Osteoblast (primary cell): ENCODE data around the gene GAB2. TPM values are rescaled to one million over a fixed set of nuclear protein-coding genes. Genes with fewer than 3 reads are reported as not detected.

Source experiments
- DNase-seq: peaks from one replicate; pipeline ENCODE4 v3.0.0; 2011; ENCODE audit warnings: low spot score, mixed read lengths; ENCODE audit not compliant: insufficient read length; ENCODE audit errors: missing footprints
- H2AFZ ChIP-seq: 2 replicates; pipeline ENCODE4 v1.6.0; 2011; ENCODE audit warnings: mild to moderate bottlenecking, low read length
- H3K27ac ChIP-seq: 2 replicates; pipeline ENCODE4 v1.5.1; 2011; ENCODE audit warnings: mild to moderate bottlenecking, low read depth, low read length, moderate library complexity
- H3K27me3 ChIP-seq: 2 replicates; pipeline ENCODE4 v1.6.0; 2012; ENCODE audit warnings: mild to moderate bottlenecking, control low read depth, inconsistent platforms, low read length, moderate library complexity; ENCODE audit not compliant: insufficient read depth
- H3K36me3 ChIP-seq: 2 replicates; pipeline ENCODE4 v1.5.1; 2011; ENCODE audit warnings: mild to moderate bottlenecking, low read length, control low read depth, moderate library complexity; ENCODE audit not compliant: insufficient read depth
- H3K4me1 ChIP-seq: 2 replicates; pipeline ENCODE4 v1.5.1; 2011; ENCODE audit warnings: mild to moderate bottlenecking, low read length, control low read depth, moderate library complexity; ENCODE audit not compliant: insufficient read depth
- H3K4me2 ChIP-seq: 2 replicates; pipeline ENCODE4 v1.6.0; 2011; ENCODE audit warnings: mild to moderate bottlenecking, low read length; ENCODE audit not compliant: insufficient read depth
- H3K4me3 ChIP-seq: fragments of 200-600 bp; sonication (generic); 3 replicates; pipeline ENCODE4 v1.5.1; 2012; ENCODE audit warnings: mild to moderate bottlenecking, low read length, inconsistent platforms; ENCODE audit not compliant: insufficient read depth
- H3K79me2 ChIP-seq: 2 replicates; pipeline ENCODE4 v1.6.0; 2012; ENCODE audit warnings: mild to moderate bottlenecking, low read length, control low read depth, inconsistent platforms; ENCODE audit not compliant: insufficient read depth
- H3K9me3 ChIP-seq: 2 replicates; pipeline ENCODE4 v1.5.1; 2011; ENCODE audit warnings: low read depth, low read length, control low read depth
- H4K20me1 ChIP-seq: 2 replicates; pipeline ENCODE4 v1.6.0; 2012; ENCODE audit warnings: mild to moderate bottlenecking, low read length, control low read depth; ENCODE audit not compliant: insufficient read depth
- CTCF ChIP-seq: IDR thresholded peaks from 2 replicates; pipeline ENCODE4 v1.5.1; 2011; ENCODE audit warnings: mild to moderate bottlenecking, low read depth, low read length, moderate library complexity; ENCODE audit errors: extremely low read depth
- total RNA-seq: library from RNA; depleted of rRNA; stranded (reverse); fragments of >200 nt; gene quantifications from 2 replicates; pipeline ENCODE4 v1.2.3, GENCODE V29; 2012

GAB2 gene
- total RNA-seq, 1 donor = 18.5 TPM

GRCh38 chr11:78318321-78319114 lies 99.1 kb downstream of the GAB2 start:
- H3K36me3 ChIP-seq = no peaks in the 10 kb centered on the region
- no peak overlapping the region for H3K27ac ChIP-seq
- TF ChIP-seq CTCF = no peak
- peaks cover 3% of the 10 kb centered on the region for H3K4me1 ChIP-seq
- H3K4me3 ChIP-seq = no peak overlapping the region
- H3K27me3 ChIP-seq = no peaks in the 10 kb centered on the region
- no peaks in the 10 kb centered on the region for H3K9me3 ChIP-seq
- no peaks in the 10 kb centered on the region for H3K79me2 ChIP-seq
- H4K20me1 ChIP-seq = peaks cover 6% of the 10 kb centered on the region
- no peak overlapping the region for H3K4me2 ChIP-seq
- DNase-seq = no peak
- peak overlapping the region; percentile 39 for H2AFZ ChIP-seq

- peaks cover 12% of the 10 kb centered on the region for H3K4me1 ChIP-seq
- H3K4me2 ChIP-seq = no peak overlapping the region
- H3K4me3 ChIP-seq = no peak overlapping the region
- H3K27ac ChIP-seq = no peak overlapping the region
- H2AFZ ChIP-seq = no peak overlapping the region
- H3K36me3 ChIP-seq = no peaks in the 10 kb centered on the region
- no peaks in the 10 kb centered on the region for H3K9me3 ChIP-seq
- H4K20me1 ChIP-seq = peaks cover 3% of the 10 kb centered on the region
- DNase-seq = no peak
- TF ChIP-seq CTCF = no peak
- no peaks in the 10 kb centered on the region for H3K27me3 ChIP-seq
- peaks cover 2% of the 10 kb centered on the region for H3K79me2 ChIP-seq
Observed at GRCh38 chr11:78315724-78316123, 101.9 kb downstream of the GAB2 start.

- no peak overlapping the region for H3K4me3 ChIP-seq
- no peaks in the 10 kb centered on the region for H3K36me3 ChIP-seq
- TF ChIP-seq CTCF = no peak
- peaks cover 16% of the 10 kb centered on the region for H3K4me1 ChIP-seq
- H3K4me2 ChIP-seq = no peak overlapping the region
- H3K27me3 ChIP-seq = no peaks in the 10 kb centered on the region
- no peaks in the 10 kb centered on the region for H4K20me1 ChIP-seq
- no peak overlapping the region for H2AFZ ChIP-seq
- H3K9me3 ChIP-seq = no peaks in the 10 kb centered on the region
- peaks cover 2% of the 10 kb centered on the region for H3K79me2 ChIP-seq
- no peak for DNase-seq
- H3K27ac ChIP-seq = no peak overlapping the region
Observed at GRCh38 chr11:78314762-78315161, 102.9 kb downstream of the GAB2 start.

GRCh38 chr11:78313898-78314297 lies 103.7 kb downstream of the GAB2 start:
- no peak overlapping the region for H2AFZ ChIP-seq
- H3K27me3 ChIP-seq = no peaks in the 10 kb centered on the region
- peak overlapping the region; percentile 3 for H3K27ac ChIP-seq
- no peaks in the 10 kb centered on the region for H4K20me1 ChIP-seq
- H3K9me3 ChIP-seq = no peaks in the 10 kb centered on the region
- no peak overlapping the region for H3K4me2 ChIP-seq
- H3K79me2 ChIP-seq = peaks cover 2% of the 10 kb centered on the region
- H3K4me1 ChIP-seq = peaks cover 16% of the 10 kb centered on the region
- H3K4me3 ChIP-seq = no peak overlapping the region
- DNase-seq = no peak
- no peaks in the 10 kb centered on the region for H3K36me3 ChIP-seq
- no peak for TF ChIP-seq CTCF
